NCI-H226 (cell line): ENCODE results near the gene RPL21.
"Not testable (repeated sequence)": the region's sequence is repeated elsewhere in the genome, so short reads cannot be mapped to it uniquely, and the experiment has no call there.

Experiments
- DNase-seq: peaks from one replicate; pipeline ENCODE4 v3.0.0-alpha.2; 2015

Gene RPL21

DNA sequence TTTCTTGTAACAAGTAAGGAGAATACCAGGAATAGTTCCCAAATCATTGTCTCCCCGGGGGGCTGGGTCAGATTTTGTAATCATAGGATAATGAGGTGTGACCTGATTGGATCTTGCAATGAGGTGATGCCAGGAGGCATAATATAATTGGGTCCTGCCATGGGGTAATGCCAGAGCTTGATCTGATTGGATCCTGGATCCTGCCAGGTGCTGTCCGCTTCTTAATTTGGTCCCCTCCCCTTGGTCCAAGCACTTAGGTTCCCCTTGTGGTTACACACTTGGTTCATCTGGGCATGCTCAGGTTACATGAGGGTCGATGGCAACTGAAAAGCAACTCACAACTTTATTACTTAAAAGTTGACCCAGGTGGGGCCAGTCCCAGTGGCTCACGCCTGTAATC lies 39.4 kb downstream of the RPL21 start:
- DNase-seq: no peak

DNA sequence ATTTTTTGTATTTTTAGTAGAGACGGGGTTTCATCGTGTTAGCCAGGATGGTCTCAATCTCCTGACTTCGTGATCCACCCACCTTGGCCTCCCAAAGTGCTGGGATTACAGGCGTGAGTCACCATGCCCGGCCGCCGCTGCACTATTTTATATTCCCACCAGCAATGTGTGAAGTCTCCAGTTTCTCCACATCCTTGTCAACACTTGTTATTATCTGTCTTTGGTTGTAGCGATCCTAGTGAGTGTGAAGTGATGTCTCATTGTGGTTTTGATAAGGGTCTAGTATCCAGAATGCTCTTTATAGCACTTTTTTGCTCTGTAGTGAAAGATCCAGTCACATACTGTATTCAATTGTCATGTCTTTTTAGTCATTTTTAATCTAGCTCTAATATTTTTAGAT lies 40.6 kb downstream of the RPL21 start:
- DNase-seq: not testable (repeated sequence)

DNA sequence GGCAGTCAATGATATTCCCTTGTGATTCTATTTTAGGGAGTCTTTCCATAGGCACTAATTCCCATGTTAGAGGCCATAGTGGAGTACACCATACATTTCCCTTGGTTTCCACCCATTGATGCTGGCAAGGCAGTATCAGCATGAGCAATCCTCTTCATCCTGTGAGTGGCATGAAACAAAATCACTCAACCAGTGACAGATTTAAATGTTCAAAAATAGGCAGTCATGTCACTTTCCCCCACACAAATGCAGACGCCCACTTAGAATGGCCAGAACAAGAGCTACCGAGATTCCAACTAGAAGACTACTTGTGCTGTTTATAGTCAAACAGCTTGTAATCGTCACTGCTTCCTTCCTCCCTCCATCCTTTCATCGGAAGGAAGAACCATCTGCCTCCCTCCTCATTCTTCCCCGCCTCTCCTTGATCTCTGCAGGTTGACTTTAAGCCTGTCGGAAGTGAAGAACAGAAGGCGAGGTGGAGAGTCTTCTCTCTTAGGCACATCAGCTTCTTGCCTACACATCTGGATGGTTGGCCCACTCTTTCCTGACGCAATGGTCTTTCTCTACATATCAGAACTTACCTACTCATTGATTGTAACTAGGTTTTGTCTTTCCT lies 41.8 kb downstream of the RPL21 start:
- DNase-seq: no peak

DNA sequence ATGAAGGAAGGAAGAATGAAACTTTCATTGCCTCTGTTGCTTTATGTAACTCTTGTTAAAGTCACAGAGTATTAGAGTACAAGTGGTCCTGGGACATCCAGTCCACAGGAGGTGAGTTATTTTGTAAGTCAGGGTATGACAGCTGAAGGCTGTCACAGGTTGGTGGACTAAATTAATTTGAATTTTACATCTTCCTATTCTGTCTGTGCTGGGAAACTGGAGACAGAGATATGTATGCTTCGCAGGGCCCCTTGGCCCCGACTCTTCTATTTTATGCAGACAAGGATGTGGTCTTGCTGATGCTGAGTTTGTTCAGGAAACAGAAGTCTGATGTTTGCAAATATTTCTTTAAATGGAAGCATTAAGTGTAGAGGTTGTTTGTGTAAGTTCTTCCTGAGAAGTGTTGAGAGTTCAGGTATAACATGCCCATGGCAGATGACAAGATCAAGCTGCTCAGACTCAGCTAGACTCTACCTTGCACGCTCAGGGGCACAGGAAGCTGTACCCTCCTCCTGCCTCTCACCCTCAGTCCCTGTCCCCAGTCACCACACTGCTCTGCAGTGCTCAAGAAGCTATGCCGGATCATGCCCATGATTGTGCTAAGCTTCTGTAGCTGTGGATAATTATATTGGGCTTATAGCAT lies 42.6 kb downstream of the RPL21 start:
- no peak for DNase-seq

DNA sequence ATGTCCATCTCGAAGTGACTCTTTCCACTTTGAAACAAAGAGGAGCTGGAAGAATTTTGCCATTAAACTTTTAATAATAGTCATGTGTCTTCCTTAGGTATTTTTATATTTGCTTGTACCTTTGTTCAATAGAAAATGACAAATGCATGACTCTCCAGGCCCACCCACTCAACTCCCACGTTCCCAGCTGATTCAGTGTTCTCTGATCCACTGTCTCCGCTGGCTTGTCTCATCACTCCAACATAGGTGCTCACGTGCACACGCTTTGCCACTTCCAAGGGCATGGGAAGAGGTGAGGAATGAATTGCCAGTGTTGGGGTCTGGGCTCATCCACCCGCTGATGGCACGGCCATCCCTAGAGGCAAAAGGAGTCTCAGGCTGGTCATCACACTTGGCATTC lies 43.7 kb downstream of the RPL21 start:
- no peak for DNase-seq

DNA sequence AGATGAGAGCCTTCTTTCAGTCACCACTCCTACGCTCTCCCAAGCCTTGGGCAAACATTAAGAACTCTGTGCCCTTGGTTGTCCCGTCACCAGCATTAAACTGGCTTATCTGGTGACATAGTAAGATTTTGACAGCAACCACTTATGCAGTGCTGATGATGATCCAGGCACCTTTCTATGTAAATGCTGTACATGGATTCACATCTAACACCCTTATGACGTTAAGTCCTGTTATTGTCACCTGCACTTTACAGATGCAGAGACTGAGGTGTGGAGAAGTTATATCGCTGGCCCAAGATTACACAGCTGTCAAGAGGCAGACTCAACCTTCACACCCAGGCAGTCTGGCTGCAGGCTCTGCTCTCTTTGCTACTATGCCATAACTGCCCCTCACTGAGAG lies 44.3 kb downstream of the RPL21 start:
- DNase-seq: no peak

DNA sequence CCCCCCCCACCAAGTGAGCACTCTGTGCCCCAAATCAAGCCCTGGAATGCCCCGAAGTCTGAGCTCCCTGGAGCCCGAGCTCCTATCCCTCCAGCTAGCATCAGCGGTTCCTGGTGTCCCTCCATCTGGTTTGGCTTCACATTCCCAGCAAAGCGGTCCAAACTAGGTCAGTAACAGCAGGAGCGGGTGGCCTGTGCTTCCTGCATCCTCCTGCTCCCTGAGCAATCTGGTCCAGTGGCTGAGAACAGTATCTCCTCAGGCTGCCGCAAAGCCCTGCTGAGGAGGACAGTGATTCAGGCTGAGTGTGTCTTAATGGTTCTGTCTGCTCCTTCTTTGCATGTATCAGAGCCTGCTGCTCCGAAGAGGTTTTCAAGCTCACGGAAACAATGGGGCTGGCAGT lies 45.1 kb downstream of the RPL21 start:
- no peak for DNase-seq

DNA sequence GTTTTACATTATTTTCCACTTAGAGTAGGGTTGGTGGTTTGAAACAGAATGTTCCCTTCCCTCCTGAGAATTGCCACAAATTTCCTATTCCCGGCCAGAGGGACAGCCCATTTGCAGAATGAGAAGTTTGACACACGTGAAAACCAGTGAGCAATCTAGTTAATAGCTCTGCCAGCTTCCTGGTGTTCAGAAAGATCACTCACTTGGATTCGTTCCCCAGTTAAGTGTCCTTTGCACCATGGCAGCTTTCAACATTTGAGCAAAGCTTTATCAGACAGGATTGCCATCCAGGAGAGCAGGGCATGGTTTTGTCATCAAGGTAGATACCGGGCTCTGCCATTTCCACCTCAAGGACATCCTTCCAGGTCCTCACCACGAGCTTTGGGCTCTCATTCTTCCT lies 47.5 kb downstream of the RPL21 start:
- DNase-seq: no peak

DNA sequence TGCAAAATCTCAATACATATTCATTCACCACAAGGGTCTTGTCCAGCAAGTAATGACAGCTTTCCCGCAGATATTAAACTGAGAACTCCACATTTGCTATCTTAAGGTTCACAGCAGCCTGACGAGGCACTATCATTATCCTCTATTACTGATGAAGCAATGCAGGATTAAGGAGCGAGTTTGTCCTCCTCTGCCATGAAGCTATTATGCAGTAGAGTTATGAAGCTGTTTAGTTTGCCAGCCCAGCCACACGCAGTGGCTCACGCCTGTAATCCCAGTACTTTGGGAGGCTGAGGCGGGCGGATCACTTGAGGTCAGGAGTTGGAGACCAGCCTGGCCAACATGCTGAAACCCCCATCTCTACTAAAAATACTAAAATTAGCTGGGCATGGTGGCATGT lies 49.0 kb downstream of the RPL21 start:
- not testable (repeated sequence) for DNase-seq

DNA sequence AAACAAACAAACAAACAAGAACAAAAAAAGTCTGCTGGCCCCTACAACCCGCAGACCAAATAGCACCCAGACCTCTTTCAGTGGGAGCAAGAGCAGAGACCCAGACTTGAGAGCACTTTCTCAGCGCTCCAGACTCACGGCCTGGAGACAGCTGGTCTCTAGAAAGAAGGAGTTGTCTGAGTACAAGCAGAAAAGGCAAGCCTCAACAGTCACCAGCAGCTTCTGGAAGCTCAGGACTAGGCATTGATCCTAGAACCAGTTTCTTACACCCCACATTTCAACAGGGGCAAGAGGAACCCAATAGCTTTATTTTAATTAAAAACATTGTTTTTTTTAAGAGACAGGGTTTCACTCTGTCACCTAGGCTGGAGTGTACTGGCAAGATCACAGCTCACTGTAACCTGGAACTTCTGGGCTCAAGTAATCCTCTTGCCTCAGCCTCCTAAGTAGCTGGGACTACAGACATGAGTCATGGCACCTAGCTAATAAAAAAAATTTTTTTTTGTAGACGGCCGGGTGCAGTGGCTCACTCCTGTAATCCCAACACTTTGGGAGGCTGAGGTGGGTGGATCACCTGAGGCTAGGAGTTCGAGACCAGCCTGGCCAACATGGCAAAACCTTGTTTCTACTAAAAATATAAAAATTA lies 49.7 kb downstream of the RPL21 start:
- no peak for DNase-seq

DNA sequence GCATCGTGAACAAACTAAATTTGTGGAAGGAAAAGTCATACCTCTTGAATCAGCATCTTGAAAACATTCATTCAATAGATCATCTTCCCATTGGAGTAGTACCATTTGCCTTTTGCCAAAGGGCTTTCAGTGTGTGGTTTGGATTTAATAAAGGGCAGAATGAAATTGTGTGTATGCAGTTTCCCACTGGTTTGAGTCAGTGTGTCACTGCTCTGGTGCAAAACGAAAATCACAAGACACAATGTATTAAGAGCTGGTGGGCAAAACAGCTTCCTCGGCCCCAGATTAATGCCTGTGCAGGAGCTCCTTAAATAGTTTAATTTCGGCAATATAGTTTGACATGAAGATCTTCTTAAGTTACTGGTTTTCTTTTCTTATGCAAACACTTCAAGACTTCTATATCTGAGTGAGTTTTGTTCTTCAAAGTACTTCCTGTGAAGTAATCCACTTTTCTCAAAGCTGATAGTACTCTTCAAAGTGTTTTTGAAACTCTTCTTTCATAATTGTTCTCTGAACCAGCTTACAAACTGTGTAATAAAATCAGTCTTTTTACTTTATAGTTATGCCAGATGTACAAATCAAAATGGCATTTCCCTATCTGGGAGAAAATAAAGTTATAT lies 51.4 kb downstream of the RPL21 start:
- DNase-seq: no peak

DNA sequence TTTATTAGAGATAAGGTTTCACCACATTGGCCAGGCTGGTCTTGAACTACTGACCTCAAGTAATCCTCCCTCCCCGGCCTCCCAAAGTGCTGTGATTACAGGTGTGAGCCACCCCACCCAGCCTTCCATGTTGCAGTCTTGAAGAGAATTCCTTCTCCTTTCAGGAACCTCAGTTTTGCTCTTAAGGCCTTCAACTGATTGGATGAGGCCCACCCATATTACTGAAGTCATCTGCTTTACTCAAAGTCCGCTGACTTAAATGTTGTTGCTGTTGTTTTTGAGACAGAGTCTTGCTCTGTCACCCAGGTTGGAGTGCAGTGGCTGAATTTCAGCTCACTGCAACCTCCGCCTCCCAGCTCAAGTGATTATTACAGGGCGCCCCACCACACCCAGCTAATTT lies 52.7 kb downstream of the RPL21 start:
- no peak for DNase-seq

DNA sequence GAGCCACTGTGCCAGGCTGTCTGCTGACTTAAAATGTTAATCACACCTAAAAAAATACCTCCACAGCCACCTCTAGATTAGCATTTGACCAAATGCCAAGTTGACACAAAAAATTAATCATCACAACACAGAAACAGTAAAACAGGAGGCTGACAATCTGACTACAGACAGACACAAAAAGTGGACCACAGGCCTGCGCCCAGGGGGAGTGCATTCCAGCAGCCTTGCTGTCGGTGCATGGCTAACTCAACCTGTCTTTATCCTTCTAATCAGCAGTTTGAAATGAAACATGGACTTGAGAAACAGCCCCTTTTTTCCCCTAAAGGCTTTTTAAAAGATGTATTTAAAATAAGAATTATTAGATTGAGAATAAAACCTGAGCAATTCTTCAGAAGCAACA lies 53.3 kb downstream of the RPL21 start:
- DNase-seq: no peak
